Thyroid gland (tissue), 4 donors: ENCODE data around the gene GTPBP1. TPM values are rescaled to one million over a fixed set of nuclear protein-coding genes. Genes with fewer than 3 reads are reported as not detected.
A peak's percentile ranks its signal among the peaks of the same experiment; 100 is the strongest.

Experiments used
- DNase-seq, 2 donors: peaks; one replicate each; pipeline ENCODE4 v3.0.0-alpha.2; 2019
- H3K27ac ChIP-seq, 3 donors: fragments of 200-600 bp; sonication (generic); 1 replicate in 2 of 3; 2 replicates in 1 of 3; pipeline ENCODE4 v1.5.1; 2016 to 2019; ENCODE audit warnings: mild to moderate bottlenecking in 1 of 3, moderate library complexity in 1 of 3
- H3K27me3 ChIP-seq: fragments of 200-600 bp; sonication (generic); one replicate; pipeline ENCODE4 v1.5.1; 2019
- H3K36me3 ChIP-seq, 2 donors: fragments of 200-600 bp; sonication (generic); one replicate each; pipeline ENCODE4 v1.5.1; 2016 to 2019
- H3K4me1 ChIP-seq, 2 donors: fragments of 200-600 bp; sonication (generic); one replicate each; pipeline ENCODE4 v1.5.1; 2017 to 2019
- H3K4me3 ChIP-seq, 3 donors: fragments of 200-600 bp; sonication (generic); replicated peaks in 1 of 3; 1 replicate in 2 of 3; 2 replicates in 1 of 3; pipeline ENCODE4 v1.5.1; 2016; ENCODE audit warnings: mild to moderate bottlenecking in 1 of 3
- H3K9me3 ChIP-seq: fragments of 200-600 bp; sonication (generic); one replicate; pipeline ENCODE4 v1.5.1; 2017
- POLR2A ChIP-seq, 2 donors: fragments of 450-650 bp; IDR thresholded peaks; one replicate each; pipeline ENCODE4 v1.6.1; 2017; ENCODE audit warnings: antibody characterized with exemption in 2 of 2, mild to moderate bottlenecking in 2 of 2, moderate library complexity in 1 of 2
- WGBS, 2 donors: methylation state at CpG; one replicate each; pipeline ENCODE4 v1.1.5; 2017; 5-methylcytosine and 5-hydroxymethylcytosine counted together
- intact Hi-C: fragments of 100-400 bp; cut with DNase I; formaldehyde crosslinking; loops from one replicate; pipeline ENCODE4 v1.15.1; 2023
- total RNA-seq, 4 donors: library from RNA; depleted of rRNA; stranded (reverse); fragments of >200 nt; gene quantifications; one replicate each; pipeline ENCODE4 v1.2.3, GENCODE V29; 2016
- TF ChIP-seq, protein P1 (sequence below), 6 experiments: fragments of 200-600 bp in 3 of 6; fragments of 450-650 bp in 3 of 6; sonication (generic) in 3 of 6; IDR thresholded peaks; one replicate each; pipeline ENCODE4 v1.5.1; 2016 to 2019; ENCODE audit warnings: antibody characterized with exemption in 6 of 6, mild to moderate bottlenecking in 2 of 6, inconsistent platforms in 1 of 6, moderate library complexity in 1 of 6

The GTPBP1 gene
- total RNA-seq, 4 donors from 2014 or later, result 51.6 to 117 (median 69.6) TPM

DNA sequence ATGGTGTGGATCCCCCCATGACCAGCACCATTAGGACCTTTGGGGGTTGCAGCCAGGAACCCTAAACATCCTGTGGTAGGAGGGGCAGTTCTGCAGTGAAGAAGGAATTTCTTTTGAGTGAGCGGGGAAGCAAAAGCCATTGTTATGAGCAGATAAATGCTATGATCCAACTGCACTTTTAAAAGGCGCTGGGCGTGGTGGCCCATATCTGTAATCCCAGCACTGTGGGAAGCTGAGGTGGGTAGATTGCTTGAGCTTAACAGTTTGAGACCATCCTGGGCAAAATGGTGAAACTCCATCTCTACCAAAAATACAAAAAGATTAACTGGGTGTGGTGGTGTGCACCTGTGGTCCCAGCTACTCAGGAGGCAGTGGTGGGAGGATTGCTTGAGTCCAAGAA is 29.9 kb upstream of the GTPBP1 start:
- intact Hi-C loops, result no loop called here
- no peak overlapping the region for H3K4me3 ChIP-seq
- 93 to 100% methylated on average over 3 of the region's 3 CpGs for WGBS, 2 donors
- H3K27ac ChIP-seq, result no peak overlapping the region
- H3K36me3 ChIP-seq, result peaks cover 8 to 20% of the 10 kb centered on the region in 2 donors
- H3K4me1 ChIP-seq, result no peaks in the 10 kb centered on the region
- H3K27me3 ChIP-seq, result no peaks in the 10 kb centered on the region
- DNase-seq, result no peak
- H3K9me3 ChIP-seq, result no peaks in the 10 kb centered on the region
- no peak for TF ChIP-seq POLR2A (IDR thresholded peaks at IDR 0.05)
- TF ChIP-seq, protein P1, sequence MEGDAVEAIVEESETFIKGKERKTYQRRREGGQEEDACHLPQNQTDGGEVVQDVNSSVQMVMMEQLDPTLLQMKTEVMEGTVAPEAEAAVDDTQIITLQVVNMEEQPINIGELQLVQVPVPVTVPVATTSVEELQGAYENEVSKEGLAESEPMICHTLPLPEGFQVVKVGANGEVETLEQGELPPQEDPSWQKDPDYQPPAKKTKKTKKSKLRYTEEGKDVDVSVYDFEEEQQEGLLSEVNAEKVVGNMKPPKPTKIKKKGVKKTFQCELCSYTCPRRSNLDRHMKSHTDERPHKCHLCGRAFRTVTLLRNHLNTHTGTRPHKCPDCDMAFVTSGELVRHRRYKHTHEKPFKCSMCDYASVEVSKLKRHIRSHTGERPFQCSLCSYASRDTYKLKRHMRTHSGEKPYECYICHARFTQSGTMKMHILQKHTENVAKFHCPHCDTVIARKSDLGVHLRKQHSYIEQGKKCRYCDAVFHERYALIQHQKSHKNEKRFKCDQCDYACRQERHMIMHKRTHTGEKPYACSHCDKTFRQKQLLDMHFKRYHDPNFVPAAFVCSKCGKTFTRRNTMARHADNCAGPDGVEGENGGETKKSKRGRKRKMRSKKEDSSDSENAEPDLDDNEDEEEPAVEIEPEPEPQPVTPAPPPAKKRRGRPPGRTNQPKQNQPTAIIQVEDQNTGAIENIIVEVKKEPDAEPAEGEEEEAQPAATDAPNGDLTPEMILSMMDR (IDR thresholded peaks at IDR 0.05), result no peak

DNA sequence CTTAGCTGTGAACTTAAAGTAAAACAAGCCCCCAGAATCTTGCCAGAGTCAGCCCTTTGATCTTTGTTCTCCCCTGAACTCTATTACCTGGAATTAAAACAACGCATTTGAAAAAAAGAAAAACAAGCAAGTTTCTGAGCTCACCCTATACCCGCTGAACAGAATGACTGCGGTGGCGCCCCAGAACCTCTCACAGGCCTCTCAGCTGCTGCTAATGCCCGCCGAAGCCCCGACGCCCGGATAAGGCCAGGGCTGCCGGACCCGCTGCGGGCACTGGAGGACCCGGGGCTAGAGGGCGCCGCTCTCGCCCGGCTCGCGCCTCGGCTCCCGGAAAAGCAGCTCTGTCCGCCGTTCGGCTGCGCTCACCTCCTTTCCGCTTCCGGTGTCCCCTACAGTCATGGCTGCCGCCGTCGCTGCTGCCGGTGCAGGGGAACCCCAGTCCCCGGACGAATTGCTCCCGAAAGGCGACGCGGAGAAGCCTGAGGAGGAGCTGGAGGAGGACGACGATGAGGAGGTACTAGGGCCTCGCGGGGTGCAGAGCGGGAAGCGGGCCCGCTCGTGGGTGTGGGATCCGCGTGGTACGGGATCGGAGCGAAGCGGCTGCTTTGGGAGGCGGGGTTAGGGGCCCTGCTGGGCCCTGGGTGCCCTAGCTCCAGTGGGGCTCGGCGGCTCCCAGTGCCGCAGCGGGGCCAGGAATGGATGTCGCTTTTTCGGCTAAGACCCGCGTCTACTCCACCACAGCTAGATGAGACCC is 24.0 kb upstream of the GTPBP1 start, which contains the start of gene TOMM22:
TSS of gene TOMM22 (plus strand) at position 376 of the 754 bp plus-strand sequence. CDS start at position 398, 22 bp downstream.
- TF ChIP-seq, protein P1 (IDR thresholded peaks at IDR 0.05), result peak in 5 of 6 experiments; percentile 23 to 89 (median 63)
- peak in 1 of 2 donors; percentile 75 for TF ChIP-seq POLR2A (IDR thresholded peaks at IDR 0.05)
- 0% methylated on average over 8 to 19 of the region's 60 CpGs for WGBS, 2 donors
- H3K9me3 ChIP-seq, result no peaks in the 10 kb centered on the region
- peaks cover 7 to 11% of the 10 kb centered on the region in 2 donors for H3K4me1 ChIP-seq
- peak within 1 kb of the TSS; percentile 40 to 63 (median 57) for H3K27ac ChIP-seq
- DNase-seq, result peak; percentile 84 to 89
- H3K36me3 ChIP-seq, result peaks cover 22 to 27% of the 10 kb centered on the region in 2 donors
- no peaks in the 10 kb centered on the region for H3K27me3 ChIP-seq
- peak within 1 kb of the TSS; percentile 66 to 88 (median 79) for H3K4me3 ChIP-seq
- intact Hi-C loops, result no loop called here

DNA sequence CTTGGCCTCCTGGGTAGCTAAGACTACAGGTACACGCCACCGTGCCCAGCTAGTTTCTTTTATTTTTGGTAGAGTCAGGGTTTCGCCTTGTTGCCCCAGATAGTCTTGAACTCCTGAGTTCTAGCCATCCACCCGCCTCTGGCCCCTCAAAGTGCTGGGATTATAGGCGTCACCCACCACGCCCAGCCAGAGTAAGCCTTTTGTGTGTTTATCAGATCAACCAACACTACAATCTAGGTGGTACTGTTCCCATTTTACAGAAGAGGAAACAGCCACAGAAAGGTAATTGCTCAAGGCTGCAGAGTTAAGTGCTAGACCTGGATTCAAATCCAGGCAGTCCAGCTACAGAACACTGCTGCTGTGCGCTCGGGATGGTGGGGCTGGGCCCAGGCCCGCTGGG is 20.8 kb upstream of the GTPBP1 start:
- DNase-seq, result no peak

DNA sequence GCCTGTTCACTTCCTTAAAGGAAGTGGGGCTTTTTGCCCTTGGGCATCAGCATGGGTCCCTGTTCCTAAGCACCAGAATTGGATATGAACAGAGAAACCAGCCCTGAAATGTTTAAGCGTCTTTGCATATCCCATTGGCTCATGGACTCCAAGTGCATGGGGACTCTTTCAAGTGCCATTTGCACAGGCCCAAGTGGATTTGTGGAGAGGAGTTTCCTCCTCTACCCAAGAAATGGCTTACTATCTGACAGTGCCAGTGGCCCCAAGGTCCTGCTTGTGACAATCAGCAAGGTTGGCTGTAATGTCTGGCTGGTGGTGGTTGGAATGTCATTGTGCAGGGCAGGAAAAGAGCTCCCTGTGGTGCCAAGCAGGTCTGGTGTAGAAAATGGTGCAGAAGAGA is 20.0 kb upstream of the GTPBP1 start:
- Histone ChIP-seq H3K36me3 (peaks cover 41 to 54% of the 10 kb centered on the region in 2 donors), H3K27me3 (no peaks in the 10 kb centered on the region), H3K4me1 (peaks cover 7 to 11% of the 10 kb centered on the region in 2 donors), H3K9me3 (no peaks in the 10 kb centered on the region), H3K4me3 (no peak overlapping the region), H3K27ac (no peak overlapping the region)
- DNase-seq, result no peak
- intact Hi-C loops, result no loop called here
- no peak for TF ChIP-seq POLR2A (IDR thresholded peaks at IDR 0.05)
- TF ChIP-seq, protein P1 (IDR thresholded peaks at IDR 0.05), result no peak
- 100% methylated on average over 1 of the region's 1 CpG for WGBS, 2 donors

More for the DNA sequence above, 20.8 kb upstream of the GTPBP1 start:
- no peak overlapping the region for H3K27ac ChIP-seq
- intact Hi-C loops, result no loop called here
- no peaks in the 10 kb centered on the region for H3K9me3 ChIP-seq
- peaks cover 41 to 54% of the 10 kb centered on the region in 2 donors for H3K36me3 ChIP-seq
- TF ChIP-seq, protein P1 (IDR thresholded peaks at IDR 0.05), result no peak
- no peak for TF ChIP-seq POLR2A (IDR thresholded peaks at IDR 0.05)
- H3K4me1 ChIP-seq, result peaks cover 7 to 11% of the 10 kb centered on the region in 2 donors
- no peak overlapping the region for H3K4me3 ChIP-seq
- 91 to 92% methylated on average over 9 of the region's 9 CpGs for WGBS, 2 donors
- H3K27me3 ChIP-seq, result no peaks in the 10 kb centered on the region

DNA sequence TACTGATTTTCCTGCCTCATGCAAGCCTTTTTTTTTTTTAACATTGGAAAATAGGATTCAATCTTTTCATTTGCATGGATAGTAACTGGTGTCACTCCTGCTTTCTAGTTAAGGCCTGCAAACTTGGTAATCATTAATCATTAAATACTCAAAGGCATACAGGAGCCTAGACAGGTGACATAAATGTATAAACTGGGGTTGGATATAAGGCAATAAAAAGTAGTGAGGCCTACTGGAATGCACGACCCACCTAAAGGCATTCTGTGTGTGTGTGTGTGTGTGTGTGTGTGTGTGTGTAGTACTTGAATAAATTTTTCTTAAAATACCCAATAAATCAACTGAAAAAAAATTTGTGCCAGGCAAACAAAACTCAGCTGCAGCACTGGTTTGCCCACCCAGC is 16.1 kb upstream of the GTPBP1 start:
- H3K27ac ChIP-seq, result no peak overlapping the region
- H3K9me3 ChIP-seq, result no peaks in the 10 kb centered on the region
- H3K4me1 ChIP-seq, result no peaks in the 10 kb centered on the region
- H3K27me3 ChIP-seq, result no peaks in the 10 kb centered on the region
- intact Hi-C loops, result no loop called here
- no peak for DNase-seq
- no peak overlapping the region for H3K4me3 ChIP-seq
- TF ChIP-seq, protein P1 (IDR thresholded peaks at IDR 0.05), result no peak
- no peak for TF ChIP-seq POLR2A (IDR thresholded peaks at IDR 0.05)
- H3K36me3 ChIP-seq, result peaks cover 31 to 44% of the 10 kb centered on the region in 2 donors
- WGBS, 2 donors, result 70 to 73% methylated on average over 1 of the region's 1 CpG
